Testis (tissue), 2 donors: Measurements from ENCODE around the gene CNTN4.

Experiments used
- POLR2A ChIP-seq: fragments of 450-650 bp; IDR thresholded peaks from one replicate; pipeline ENCODE4 v1.6.1; 2017; ENCODE audit warnings: antibody characterized with exemption, mild to moderate bottlenecking, moderate library complexity
- TF ChIP-seq, protein P1 (sequence below), 3 experiments: fragments of 450-650 bp in 2 of 3; fragments of 200-600 bp in 1 of 3; sonication (generic) in 1 of 3; IDR thresholded peaks; one replicate each; pipeline ENCODE4 v1.5.1; 2016 to 2019; ENCODE audit warnings: antibody characterized with exemption in 3 of 3, mild to moderate bottlenecking in 2 of 3, moderate library complexity in 1 of 3

- TF ChIP-seq, protein P1, sequence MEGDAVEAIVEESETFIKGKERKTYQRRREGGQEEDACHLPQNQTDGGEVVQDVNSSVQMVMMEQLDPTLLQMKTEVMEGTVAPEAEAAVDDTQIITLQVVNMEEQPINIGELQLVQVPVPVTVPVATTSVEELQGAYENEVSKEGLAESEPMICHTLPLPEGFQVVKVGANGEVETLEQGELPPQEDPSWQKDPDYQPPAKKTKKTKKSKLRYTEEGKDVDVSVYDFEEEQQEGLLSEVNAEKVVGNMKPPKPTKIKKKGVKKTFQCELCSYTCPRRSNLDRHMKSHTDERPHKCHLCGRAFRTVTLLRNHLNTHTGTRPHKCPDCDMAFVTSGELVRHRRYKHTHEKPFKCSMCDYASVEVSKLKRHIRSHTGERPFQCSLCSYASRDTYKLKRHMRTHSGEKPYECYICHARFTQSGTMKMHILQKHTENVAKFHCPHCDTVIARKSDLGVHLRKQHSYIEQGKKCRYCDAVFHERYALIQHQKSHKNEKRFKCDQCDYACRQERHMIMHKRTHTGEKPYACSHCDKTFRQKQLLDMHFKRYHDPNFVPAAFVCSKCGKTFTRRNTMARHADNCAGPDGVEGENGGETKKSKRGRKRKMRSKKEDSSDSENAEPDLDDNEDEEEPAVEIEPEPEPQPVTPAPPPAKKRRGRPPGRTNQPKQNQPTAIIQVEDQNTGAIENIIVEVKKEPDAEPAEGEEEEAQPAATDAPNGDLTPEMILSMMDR (IDR thresholded peaks at IDR 0.05) = no peak
- no peak for TF ChIP-seq POLR2A
These were observed 673.1 kb downstream of the CNTN4 start for GRCh38 chr3:2771741-2772140.
